GM12872 (cell line): ENCODE measurements around the gene AK2.

Experiments
- TF ChIP-seq, protein P1 (sequence below): IDR thresholded peaks from 3 replicates; pipeline ENCODE4 v1.5.1; 2011; ENCODE audit warnings: low read depth, mild to moderate bottlenecking, low read length, moderate library complexity; ENCODE audit not compliant: insufficient read depth

AK2 gene

GRCh38 chr1:32989160-32990050 lies 47.3 kb downstream of the AK2 start:
- TF ChIP-seq, protein P1, sequence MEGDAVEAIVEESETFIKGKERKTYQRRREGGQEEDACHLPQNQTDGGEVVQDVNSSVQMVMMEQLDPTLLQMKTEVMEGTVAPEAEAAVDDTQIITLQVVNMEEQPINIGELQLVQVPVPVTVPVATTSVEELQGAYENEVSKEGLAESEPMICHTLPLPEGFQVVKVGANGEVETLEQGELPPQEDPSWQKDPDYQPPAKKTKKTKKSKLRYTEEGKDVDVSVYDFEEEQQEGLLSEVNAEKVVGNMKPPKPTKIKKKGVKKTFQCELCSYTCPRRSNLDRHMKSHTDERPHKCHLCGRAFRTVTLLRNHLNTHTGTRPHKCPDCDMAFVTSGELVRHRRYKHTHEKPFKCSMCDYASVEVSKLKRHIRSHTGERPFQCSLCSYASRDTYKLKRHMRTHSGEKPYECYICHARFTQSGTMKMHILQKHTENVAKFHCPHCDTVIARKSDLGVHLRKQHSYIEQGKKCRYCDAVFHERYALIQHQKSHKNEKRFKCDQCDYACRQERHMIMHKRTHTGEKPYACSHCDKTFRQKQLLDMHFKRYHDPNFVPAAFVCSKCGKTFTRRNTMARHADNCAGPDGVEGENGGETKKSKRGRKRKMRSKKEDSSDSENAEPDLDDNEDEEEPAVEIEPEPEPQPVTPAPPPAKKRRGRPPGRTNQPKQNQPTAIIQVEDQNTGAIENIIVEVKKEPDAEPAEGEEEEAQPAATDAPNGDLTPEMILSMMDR, result no peak

DNA sequence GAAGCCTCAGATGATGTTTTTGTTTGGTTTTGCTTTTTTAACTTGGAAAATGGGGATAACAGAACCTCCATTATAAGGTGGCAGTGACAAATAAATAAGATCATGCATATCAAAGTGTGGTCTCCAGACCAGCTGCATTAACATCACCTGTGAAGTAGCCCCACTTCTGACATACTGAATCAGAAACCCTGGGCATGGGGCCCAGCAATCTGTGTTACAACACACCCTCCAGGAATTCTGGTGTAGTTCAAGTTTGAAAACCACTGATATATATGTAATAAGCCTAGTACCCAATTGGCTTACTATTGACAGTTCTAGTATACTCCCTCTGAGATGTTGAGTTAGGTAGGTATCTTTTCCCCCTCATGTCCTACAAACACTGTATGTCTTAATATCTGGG lies 48.0 kb downstream of the AK2 start:
- TF ChIP-seq, protein P1, result no peak

GRCh38 chr1:32985226-32985625 lies 51.5 kb downstream of the AK2 start:
- TF ChIP-seq, protein P1, result no peak

DNA sequence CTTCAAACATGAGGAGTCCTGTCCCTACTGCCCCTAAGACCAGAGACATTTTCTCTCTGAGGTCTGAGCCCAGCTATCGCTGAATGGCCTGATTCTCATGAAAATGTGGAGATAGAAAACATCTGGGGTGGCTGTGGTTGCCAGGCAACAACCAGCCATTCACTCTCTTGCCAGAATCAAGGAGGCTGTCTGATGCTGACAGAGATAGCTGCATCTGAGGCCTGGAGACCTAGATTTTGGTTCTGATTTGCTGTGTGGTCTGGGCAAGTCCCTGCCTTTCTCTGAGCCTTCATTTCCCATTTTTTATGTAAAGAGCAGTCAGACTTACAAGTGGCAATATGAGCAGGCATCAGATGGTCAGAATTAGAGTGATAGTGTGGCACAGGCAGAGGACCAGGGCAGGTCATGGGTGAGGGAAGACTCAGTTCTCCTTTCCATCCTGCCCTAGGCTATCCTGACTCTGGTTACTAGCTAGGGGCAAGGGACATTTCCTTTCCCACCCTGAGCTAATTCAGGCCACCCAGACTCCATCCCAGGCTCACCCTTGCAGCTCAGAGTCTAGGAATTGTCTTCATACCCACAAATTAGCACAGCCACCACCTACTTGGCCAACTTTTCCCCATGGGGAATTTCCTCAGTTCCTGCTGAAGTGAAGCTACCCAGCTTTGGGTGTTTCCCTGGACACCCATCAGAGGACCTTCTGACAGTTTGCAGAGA lies 52.1 kb downstream of the AK2 start:
- TF ChIP-seq, protein P1, result no peak

DNA sequence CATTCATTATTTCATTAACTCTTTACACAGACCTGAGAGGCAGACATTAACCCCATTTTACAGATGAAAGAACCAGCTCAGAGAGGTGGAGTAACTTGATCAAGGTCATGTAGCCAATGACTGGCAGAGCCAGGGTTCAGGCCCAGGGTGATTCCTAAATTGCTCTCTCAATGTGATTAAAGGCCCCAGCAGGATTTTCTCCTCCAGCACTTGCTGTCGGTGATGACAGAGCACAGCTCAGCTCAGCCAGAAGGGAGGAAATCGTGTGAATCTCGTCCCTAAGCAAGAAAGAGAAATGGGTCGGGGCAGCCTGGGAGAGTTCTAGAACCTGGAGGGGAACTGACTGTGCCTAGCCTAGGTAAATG lies 52.6 kb downstream of the AK2 start:
- TF ChIP-seq, protein P1, result no peak

GRCh38 chr1:32983020-32983419 lies 53.7 kb downstream of the AK2 start:
- TF ChIP-seq, protein P1, result no peak

- TF ChIP-seq, protein P1, result no peak
These were observed 55.4 kb downstream of the AK2 start for GRCh38 chr1:32981003-32981901.
